Measurements from ENCODE around the gene TSPAN10. TPM values are rescaled to one million over a fixed set of nuclear protein-coding genes. Genes with fewer than 3 reads are reported as not detected.

Gene TSPAN10
- total and polyA plus RNA-seq, 2 of the 13 experiments (the other 11 are each of a cell fraction or from before 2014, with no cell fraction given), result 0.54 to 0.75 TPM

DNA sequence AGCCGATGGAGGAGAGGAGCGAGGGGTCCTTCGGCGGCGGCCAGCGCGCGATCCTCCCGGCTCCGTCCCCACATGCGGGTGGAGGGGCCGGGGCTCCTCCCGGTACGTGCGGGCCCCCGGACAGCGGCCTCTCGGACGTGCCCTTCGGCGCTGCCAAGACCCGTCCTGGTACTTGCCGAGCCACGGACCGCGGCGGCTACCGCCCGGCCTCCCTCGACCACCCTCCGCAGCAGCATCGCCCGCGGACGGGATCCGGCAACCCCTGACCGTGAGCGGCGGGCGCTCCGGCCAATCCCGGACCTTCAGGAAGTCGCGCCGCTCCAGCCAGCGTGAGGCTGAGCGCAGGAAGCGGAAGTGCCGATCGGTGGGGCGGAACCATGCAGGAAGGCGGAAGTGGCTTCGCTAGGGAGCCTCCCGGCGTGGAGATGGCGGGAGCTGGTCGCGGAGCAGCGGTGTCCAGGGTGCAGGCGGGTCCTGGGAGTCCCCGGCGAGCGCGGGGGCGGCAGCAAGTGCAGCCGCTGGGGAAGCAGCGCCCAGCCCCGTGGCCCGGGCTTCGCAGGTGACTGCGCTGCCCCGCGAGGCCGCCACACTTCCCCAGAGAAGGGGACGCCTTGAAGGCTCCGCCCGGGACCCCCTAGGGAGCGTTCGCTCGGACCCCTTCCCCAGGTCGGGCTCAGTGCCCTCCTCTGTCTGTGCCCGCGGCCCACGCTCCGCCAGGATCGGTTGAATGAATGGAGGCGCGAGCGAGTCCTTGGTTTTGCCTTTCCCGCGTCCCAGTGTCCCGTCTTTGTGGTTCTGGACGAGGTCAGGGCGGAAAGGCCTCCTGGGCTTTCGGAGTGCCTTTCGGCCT, 29.6 kb downstream of the TSPAN10 start, which contains the start of the genes CCDC137 and OXLD1 (continued):
- TF ChIP-seq, protein P1, sequence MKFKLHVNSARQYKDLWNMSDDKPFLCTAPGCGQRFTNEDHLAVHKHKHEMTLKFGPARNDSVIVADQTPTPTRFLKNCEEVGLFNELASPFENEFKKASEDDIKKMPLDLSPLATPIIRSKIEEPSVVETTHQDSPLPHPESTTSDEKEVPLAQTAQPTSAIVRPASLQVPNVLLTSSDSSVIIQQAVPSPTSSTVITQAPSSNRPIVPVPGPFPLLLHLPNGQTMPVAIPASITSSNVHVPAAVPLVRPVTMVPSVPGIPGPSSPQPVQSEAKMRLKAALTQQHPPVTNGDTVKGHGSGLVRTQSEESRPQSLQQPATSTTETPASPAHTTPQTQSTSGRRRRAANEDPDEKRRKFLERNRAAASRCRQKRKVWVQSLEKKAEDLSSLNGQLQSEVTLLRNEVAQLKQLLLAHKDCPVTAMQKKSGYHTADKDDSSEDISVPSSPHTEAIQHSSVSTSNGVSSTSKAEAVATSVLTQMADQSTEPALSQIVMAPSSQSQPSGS (CRISPR knock-in tag; IDR thresholded peaks at IDR 0.05), result peak; percentile 70; the same call in 1 of the 2 replicates
- TF ChIP-seq GFI1 (CRISPR knock-in tag; IDR thresholded peaks at IDR 0.05; ENCODE audit: borderline replicate concordance), result no peak; the same call in none of the 2 replicates
- no peak; the same call in 1 of the 2 replicates for TF ChIP-seq ZFP1 (CRISPR knock-in tag; IDR thresholded peaks at IDR 0.05)
- TF ChIP-seq, protein P2, sequence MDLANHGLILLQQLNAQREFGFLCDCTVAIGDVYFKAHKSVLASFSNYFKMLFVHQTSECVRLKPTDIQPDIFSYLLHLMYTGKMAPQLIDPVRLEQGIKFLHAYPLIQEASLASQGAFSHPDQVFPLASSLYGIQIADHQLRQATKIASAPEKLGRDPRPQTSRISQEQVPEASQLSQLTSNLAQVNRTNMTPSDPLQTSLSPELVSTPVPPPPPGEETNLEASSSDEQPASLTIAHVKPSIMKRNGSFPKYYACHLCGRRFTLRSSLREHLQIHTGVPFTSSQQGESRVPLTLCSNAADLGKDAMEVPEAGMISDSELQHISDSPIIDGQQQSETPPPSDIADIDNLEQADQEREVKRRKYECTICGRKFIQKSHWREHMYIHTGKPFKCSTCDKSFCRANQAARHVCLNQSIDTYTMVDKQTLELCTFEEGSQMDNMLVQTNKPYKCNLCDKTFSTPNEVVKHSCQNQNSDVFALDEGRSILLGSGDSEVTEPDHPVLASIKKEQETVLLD (CRISPR knock-in tag; IDR thresholded peaks at IDR 0.05; ENCODE audit: low read depth), result peak; percentile 67
- TF ChIP-seq MYC (CRISPR knock-in tag; IDR thresholded peaks at IDR 0.05; ENCODE audit: borderline replicate concordance), result peak; percentile 93
- TF ChIP-seq, protein P3, sequence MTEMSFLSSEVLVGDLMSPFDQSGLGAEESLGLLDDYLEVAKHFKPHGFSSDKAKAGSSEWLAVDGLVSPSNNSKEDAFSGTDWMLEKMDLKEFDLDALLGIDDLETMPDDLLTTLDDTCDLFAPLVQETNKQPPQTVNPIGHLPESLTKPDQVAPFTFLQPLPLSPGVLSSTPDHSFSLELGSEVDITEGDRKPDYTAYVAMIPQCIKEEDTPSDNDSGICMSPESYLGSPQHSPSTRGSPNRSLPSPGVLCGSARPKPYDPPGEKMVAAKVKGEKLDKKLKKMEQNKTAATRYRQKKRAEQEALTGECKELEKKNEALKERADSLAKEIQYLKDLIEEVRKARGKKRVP (CRISPR knock-in tag; IDR thresholded peaks at IDR 0.05), result peak in 1 of 2 experiments; percentile 57; a peak in 1 of 4 replicates
- TF ChIP-seq, protein P4, sequence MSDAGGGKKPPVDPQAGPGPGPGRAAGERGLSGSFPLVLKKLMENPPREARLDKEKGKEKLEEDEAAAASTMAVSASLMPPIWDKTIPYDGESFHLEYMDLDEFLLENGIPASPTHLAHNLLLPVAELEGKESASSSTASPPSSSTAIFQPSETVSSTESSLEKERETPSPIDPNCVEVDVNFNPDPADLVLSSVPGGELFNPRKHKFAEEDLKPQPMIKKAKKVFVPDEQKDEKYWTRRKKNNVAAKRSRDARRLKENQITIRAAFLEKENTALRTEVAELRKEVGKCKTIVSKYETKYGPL (CRISPR knock-in tag; IDR thresholded peaks at IDR 0.05), result peak; percentile 55
- TF ChIP-seq, protein P5, sequence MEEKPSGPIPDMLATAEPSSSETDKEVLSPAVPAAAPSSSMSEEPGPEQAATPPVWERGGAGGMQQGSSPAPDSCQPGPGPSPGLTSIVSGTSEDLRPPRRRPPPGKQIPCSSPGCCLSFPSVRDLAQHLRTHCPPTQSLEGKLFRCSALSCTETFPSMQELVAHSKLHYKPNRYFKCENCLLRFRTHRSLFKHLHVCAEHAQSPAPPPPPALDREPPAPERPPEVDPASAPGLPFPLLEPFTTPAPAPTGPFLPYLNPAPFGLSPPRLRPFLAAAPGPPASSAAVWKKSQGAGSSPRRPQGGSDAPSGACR (CRISPR knock-in tag; IDR thresholded peaks at IDR 0.05), result peak; percentile 27; the same call in 1 of the 2 replicates
- TF ChIP-seq, protein P6, sequence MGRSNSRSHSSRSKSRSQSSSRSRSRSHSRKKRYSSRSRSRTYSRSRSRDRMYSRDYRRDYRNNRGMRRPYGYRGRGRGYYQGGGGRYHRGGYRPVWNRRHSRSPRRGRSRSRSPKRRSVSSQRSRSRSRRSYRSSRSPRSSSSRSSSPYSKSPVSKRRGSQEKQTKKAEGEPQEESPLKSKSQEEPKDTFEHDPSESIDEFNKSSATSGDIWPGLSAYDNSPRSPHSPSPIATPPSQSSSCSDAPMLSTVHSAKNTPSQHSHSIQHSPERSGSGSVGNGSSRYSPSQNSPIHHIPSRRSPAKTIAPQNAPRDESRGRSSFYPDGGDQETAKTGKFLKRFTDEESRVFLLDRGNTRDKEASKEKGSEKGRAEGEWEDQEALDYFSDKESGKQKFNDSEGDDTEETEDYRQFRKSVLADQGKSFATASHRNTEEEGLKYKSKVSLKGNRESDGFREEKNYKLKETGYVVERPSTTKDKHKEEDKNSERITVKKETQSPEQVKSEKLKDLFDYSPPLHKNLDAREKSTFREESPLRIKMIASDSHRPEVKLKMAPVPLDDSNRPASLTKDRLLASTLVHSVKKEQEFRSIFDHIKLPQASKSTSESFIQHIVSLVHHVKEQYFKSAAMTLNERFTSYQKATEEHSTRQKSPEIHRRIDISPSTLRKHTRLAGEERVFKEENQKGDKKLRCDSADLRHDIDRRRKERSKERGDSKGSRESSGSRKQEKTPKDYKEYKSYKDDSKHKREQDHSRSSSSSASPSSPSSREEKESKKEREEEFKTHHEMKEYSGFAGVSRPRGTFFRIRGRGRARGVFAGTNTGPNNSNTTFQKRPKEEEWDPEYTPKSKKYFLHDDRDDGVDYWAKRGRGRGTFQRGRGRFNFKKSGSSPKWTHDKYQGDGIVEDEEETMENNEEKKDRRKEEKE (IDR thresholded peaks at IDR 0.05), result no peak

Data from HepG2 (cell line).